Tongue (tissue), 2 donors: ENCODE measurements around the gene EML6. TPM values are rescaled to one million over a fixed set of nuclear protein-coding genes. Genes with fewer than 3 reads are reported as not detected.
A peak's percentile ranks its signal among the peaks of the same experiment; 100 is the strongest.
"Not testable (repeated sequence)": the region's sequence is repeated elsewhere in the genome, so short reads cannot be mapped to it uniquely, and the experiment has no call there.

Experiments used
- DNase-seq: peaks from one replicate; pipeline ENCODE4 v3.0.0-alpha.2; 2015
- total RNA-seq: library from RNA; depleted of rRNA; stranded (reverse); fragments of >200 nt; gene quantifications from one replicate; pipeline ENCODE4 v1.2.3, GENCODE V29; 2014

The EML6 gene
- total RNA-seq, 1 donor from 2014 or later, result 10.8 TPM

- DNase-seq, result no peak
Measured at GRCh38 chr2:54805255-54805654, 81.8 kb downstream of the EML6 start.

GRCh38 chr2:54806975-54807374 is 83.5 kb downstream of the EML6 start:
- no peak for DNase-seq

GRCh38 chr2:54808661-54809060 is 85.2 kb downstream of the EML6 start:
- no peak for DNase-seq

GRCh38 chr2:54809819-54810218 is 86.4 kb downstream of the EML6 start:
- no peak for DNase-seq

GRCh38 chr2:54810246-54810645 is 86.8 kb downstream of the EML6 start:
- DNase-seq, result no peak

GRCh38 chr2:54813584-54813983 is 90.1 kb downstream of the EML6 start:
- no peak for DNase-seq

GRCh38 chr2:54814389-54815147 is 91.1 kb downstream of the EML6 start:
- DNase-seq, result no peak

GRCh38 chr2:54815148-54815539 is 91.7 kb downstream of the EML6 start:
- DNase-seq, result no peak

GRCh38 chr2:54818226-54818625 is 94.8 kb downstream of the EML6 start:
- no peak for DNase-seq

GRCh38 chr2:54820558-54820957 is 97.1 kb downstream of the EML6 start:
- DNase-seq, result no peak

- DNase-seq, result no peak
Measured at GRCh38 chr2:54824567-54824966, 101.1 kb downstream of the EML6 start.

- DNase-seq, result no peak
Measured at GRCh38 chr2:54830546-54830945, 107.1 kb downstream of the EML6 start.

- DNase-seq, result no peak
Measured at GRCh38 chr2:54831480-54831879, 108.0 kb downstream of the EML6 start.

- no peak for DNase-seq
Measured at GRCh38 chr2:54834721-54835120, 111.3 kb downstream of the EML6 start.

GRCh38 chr2:54836477-54836876 is 113.0 kb downstream of the EML6 start:
- no peak for DNase-seq

- DNase-seq, result peak; percentile 82
Measured at GRCh38 chr2:54838585-54839035, 115.1 kb downstream of the EML6 start.

GRCh38 chr2:54839461-54840255 is 116.2 kb downstream of the EML6 start:
- DNase-seq, result no peak

GRCh38 chr2:54840559-54841468 is 117.4 kb downstream of the EML6 start:
- no peak for DNase-seq

GRCh38 chr2:54841500-54841899 is 118.0 kb downstream of the EML6 start:
- DNase-seq, result not testable (repeated sequence)

GRCh38 chr2:54845094-54845493 is 121.6 kb downstream of the EML6 start:
- no peak for DNase-seq

GRCh38 chr2:54845514-54845913 is 122.1 kb downstream of the EML6 start:
- no peak for DNase-seq
